ENCODE measurements around the gene CDK18.

Gene CDK18

GRCh38 chr1:205537386-205538018 is 33.0 kb downstream of the CDK18 start:
- no peak for DNase-seq (ENCODE audit: low read depth)

DNA sequence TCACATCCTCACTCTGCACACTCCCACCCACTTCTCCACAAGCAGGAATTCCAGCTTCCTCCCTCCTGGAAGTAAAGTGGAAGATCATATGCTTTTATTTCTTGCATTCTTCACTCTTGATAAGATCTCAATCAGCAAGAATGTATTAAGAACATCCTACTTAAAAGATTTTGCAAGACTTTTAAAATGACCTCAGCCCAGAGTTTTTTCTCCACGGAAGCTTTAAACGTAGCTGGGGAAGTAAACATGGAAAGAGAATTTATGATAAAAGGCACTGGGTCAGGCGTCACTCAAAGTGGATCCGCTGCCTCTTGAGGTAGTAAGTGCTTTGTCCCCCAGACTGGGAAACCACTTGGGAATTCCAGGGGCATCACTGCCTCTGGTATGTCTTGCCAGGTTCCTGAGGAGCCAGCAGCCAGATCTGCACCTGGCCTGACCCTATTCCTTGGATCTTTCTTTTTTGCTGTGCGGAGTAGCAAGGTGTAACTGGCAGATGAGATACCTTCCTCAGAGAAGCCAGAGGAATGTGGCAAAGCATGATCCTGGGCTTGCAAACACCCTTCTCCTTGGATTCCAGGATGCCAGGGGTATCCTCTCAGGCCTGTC is 33.9 kb downstream of the CDK18 start:
- DNase-seq (ENCODE audit: low read depth): no peak

- DNase-seq (ENCODE audit: low read depth): no peak
Observed at GRCh38 chr1:205541161-205541886, 36.9 kb downstream of the CDK18 start.

DNA sequence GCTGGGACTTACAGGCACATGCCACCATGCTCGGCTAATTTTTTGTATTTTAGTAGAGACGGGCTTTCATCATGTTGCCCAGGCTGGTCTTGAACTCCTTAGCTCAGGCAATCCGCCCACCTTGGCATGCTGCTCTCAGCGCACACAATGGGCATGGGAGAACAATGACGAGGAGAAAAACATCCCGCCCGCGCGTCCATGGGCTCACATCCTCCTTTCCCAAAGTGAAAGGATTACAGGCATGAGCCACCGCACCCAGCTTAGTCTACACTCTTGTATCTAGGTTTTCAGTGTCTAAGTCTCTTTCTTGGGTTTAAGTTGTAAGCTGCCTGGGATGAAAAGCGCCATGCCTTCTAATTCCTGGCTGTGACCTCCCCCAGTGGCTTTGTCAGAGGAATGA is 37.9 kb downstream of the CDK18 start:
- no peak for DNase-seq (ENCODE audit: low read depth)

DNA sequence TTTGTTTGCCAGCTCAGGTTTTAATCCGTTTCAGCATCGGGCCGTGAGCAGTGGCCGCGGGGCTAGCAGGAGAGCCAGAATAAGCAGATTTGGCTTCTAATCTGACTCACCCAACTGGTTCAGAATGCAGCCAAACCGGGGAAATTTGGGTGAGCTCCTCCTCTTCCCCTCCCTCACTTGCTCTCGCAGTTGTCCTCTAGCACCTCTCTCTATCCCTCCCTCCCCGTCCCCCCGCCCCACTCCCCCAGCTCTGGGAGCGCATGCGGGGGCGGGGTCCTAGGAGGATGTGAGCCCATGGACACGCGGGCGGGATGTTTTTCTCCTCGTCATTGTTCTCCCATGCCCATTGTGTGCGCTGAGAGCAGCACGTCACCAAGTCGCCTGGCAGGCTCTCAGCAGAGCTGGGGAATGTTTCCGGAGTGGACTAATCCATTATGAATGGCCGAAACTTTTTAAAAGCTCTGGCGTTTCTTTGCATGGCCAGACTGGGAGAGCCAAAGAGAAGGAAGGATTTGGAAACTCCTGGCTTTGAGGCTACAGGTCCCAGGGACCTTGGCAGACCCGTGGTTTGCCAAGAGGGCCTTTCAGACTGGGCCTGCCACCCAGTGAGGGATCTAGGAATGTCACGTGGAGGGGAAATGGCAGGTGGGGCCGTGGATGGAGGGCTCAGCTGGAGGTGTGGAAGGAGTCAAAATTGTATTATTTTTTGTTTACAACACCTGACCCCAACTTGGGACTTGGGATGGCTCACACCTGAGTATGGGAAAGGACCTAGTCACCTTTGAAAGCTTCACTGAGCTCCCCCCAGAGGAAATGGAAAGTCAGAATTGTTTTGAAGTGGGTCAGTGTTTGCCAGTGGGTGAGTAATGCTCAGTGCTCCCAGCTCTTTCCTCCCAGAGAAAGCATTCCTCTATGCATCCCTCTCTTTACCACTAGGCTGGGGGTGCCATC is 39.2 kb downstream of the CDK18 start:
- no peak for DNase-seq (ENCODE audit: low read depth)

GRCh38 chr1:205545001-205545919 is 40.8 kb downstream of the CDK18 start:
- no peak for DNase-seq (ENCODE audit: low read depth)

DNA sequence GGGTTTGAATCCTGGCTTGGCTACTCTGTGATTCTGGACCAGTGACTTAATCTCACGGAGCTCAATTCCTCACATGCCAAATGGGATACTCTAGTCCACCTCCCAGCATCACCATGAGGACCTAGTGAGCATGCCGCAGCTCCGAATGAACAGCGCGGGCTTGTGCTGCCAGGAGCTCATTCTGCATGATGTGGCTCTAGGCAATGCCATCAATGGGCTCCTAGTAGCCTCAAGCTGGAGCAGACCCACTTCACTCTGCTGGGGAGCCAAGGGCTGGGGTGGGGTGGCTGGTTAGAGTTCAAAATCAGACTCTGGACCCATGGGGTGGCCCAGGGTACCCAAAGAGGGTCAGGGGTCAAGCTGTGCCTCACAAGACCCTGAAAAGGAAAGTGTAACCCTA is 41.5 kb downstream of the CDK18 start:
- DNase-seq (ENCODE audit: low read depth): no peak

DNA sequence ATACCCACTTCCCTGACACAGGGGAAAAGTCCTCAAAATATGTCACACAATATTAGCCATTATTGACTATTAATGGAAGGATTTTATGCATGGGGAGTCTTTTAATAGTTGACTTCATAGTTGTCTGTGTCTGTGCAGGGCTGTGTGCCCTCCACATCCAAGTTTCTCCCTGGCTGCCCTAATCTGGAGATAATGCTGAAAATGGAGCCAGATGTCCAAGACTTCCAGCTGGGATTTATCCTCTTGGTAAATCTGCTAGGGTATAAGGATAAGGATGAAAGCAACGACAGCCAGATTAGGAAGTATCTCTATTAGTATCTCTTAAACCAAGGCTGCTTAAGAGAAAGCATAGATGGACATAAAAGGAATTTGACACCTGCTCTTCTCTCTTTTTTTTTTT is 42.1 kb downstream of the CDK18 start:
- DNase-seq (ENCODE audit: low read depth): no peak

DNA sequence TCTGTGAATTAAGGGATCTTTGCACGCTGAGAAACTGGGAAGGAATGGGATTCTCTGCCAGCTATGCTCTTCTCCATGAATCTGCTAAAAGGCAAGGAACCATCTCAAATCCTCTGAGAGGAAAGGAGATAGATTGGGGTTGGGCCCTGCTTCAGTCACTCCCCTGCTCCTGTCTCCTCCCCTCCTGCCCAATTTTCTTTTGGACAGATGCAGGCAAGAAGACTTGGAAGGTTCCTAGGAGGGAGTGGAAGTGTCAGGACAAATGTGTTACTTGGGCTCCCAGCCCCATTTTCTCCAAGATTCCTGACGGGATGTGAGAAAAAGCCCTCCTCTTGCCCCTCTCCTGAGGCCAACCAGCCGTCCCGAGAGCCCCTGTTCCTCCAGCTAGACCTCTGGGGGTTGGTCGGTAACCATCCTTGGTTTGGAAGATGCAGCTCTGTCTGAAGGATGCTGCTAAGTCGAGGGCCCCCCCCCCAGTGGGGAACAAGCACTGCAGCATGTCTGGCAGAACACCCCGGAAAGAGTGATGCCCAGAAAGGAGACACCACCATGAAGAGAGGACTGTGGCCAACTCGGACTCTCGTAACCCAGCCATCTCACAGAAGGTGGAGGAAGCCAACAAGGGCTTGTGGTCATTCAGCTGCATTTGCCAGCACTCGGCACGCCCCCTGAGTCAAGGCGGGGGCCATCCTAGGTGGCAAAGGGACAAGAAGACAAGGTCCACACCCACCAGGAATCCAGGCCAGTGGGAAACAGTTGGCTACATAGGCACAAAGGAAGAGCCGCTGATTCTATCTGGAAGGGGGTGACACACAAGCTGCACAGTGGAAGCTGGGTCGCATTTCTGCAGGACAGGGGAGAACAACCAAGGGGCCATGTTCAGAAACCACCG is 43.7 kb downstream of the CDK18 start:
- no peak for DNase-seq (ENCODE audit: low read depth)

DNA sequence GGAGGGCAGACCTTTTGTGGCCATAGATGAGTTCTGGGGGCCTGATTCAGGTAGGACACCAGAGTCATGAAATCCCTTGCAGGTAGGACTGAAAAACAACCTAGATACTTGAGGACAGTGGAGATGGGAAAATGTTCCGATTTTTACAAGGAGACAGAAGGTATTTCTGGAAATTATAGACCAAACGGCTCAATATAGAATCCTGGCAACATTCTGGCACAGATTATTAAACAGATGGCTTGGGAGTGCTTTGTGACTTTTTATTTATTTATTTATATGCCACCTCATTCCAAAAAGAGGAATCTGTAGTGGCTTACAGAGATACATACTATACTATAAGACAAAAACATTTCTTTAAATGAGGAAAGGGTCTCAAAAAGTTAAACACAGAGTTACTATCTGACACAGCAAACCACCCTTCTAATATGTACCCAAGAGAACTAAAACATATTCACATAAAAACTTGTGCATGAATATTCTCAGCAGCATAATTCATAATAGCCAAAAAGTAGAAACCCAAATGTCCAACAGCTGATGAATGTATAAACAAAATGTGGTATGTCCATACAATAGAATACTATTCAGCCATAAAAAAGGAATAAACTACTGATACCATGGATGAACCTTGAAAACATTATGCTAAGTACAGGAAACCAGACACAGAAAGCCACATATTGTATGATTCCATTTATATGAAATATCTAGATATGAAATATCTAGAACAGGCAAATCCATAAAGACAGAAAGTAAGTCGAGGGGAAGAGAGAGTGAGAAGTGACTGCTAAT is 49.8 kb downstream of the CDK18 start:
- DNase-seq (ENCODE audit: low read depth): no peak

- DNase-seq (ENCODE audit: low read depth): no peak
Observed at GRCh38 chr1:205561501-205562203, 57.2 kb downstream of the CDK18 start.

DNA sequence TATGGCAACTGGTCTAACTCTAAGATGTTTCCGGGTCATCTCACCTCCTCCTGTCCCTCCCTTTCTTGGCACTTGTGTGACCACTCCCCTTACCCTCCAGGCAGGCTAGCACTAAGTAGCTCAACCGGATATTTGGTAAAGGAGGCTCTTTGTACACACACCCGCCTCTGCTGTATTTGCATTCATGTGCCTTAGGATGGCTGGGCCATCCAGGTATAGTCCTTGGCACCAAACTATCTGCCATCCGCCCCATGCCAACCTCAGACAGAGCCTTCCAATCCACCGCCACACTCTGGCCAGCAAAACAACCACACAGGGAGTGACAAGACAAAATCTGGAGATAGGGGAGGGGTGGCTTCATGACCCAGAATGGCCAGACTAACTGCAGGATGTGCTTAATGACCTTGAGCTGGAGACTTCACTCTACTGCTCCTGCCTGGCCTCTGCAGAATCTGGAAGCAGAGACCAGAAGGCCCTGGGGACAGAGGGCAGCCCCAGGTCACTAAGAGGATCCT is 59.5 kb downstream of the CDK18 start:
- no peak for DNase-seq (ENCODE audit: low read depth)

GRCh38 chr1:205565799-205566198 is 61.3 kb downstream of the CDK18 start:
- DNase-seq (ENCODE audit: low read depth): no peak

DNA sequence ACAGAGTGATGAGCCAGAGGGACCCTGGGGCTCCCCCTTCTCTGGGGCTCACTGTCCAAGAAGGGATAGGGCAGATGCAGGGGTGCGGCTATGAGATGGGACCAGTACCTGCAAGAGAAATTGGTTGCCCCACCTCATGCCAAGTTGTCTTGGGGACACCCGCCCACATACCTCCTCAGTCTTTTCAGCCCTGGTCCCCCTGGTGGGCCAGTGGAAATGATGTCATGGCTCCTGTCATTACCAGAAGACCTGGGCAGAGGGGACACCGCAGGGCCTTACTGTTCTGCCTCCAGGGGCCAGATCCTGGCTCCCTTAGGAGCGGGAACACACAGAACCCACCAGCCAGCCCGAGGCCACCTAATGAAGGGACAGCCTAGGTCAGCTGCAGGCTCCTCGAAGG is 63.2 kb downstream of the CDK18 start:
- no peak for DNase-seq (ENCODE audit: low read depth)

GRCh38 chr1:205568135-205568468 is 63.6 kb downstream of the CDK18 start:
- no peak for DNase-seq (ENCODE audit: low read depth)

DNA sequence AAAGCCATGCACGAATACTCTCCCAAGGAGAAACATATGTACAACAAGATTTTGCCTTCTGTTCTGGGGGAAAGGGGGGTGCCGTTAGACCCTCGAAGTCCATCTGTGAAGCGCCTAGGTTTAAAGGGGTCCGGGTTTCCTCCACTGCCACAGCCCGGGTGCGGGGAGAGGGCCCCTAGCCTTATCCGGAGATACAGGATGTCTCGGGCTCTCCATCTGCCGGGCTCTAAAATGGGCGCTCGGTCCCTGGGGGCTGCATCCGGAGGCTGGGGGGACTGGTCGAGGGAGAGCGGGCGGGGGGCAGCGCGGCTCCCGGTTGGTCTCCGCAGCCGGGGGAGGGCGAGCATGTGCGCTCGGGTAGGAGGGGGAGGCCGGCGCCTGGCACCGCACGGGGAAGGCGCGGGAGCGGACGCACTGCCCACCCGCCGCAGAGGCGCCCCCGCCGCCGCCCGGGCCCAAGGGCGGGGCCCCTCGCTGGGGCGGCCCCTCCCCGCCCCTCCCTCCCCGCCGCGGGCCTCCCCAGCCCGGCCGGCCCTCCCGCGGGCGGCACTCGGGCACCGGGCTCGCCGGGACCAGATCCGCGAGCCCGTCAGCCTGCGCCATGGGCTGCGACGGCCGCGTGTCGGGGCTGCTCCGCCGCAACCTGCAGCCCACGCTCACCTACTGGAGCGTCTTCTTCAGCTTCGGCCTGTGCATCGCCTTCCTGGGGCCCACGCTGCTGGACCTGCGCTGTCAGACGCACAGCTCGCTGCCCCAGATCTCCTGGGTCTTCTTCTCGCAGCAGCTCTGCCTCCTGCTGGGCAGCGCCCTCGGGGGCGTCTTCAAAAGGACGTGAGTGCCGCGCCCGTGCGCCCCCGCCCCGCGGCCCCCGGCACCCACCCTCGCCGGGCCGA is 64.2 kb downstream of the CDK18 start:
- no peak for DNase-seq (ENCODE audit: low read depth)

DNA sequence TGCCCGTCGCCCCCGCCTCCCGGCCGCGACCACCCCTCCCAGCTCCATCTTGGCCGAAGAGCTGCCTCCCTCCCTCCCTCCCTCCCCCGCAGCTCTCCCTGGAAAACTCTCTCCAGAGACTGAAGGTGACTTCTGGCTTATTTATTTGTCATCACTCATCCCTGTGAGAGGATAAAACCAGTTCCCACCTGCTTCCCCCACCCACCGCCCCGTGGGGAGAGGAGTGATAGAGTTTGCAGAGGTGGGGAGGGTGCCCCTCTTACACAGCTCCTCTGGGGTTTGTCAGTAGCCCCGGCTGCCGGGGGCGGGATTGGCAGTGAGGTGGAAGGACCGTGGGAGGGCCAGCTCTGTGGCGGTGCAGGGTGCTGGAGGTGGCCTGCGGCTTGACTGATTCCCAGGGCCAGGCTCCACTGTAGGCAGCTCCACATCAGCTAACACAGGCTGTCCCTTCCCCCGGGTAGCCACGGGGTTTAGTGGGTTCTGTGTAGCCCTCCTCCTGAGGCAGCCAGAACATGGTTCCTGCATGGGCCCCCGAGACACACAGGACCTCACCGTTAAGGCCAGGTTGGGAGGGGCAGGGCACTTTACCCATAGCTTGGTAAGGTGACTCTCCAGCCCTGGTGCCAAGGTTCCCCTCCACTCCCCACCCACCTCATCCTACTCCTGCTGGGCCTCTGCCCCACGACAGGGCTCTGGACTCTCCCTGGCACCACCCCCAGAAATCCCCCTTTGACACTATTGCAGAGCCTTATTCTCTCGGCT is 65.1 kb downstream of the CDK18 start:
- no peak for DNase-seq (ENCODE audit: low read depth)

Data from T follicular helper cell (primary cell).